ENCODE measurements around the gene MVD. TPM values are rescaled to one million over a fixed set of nuclear protein-coding genes. Genes with fewer than 3 reads are reported as not detected.

Gene MVD
- total and polyA plus RNA-seq, 2 of the 13 experiments (the other 11 are each of a cell fraction or from before 2014, with no cell fraction given), result 28.1 to 187 TPM

- TF ChIP-seq ZNF740 (CRISPR knock-in tag; IDR thresholded peaks at IDR 0.05) (no peak), HMGXB4 (CRISPR knock-in tag; IDR thresholded peaks at IDR 0.05; ENCODE audit: borderline replicate concordance in 1 of 2, low read depth in 1 of 2) (peak in 1 of 2 experiments; percentile 43; a peak in 1 of 4 replicates), ZKSCAN8 (CRISPR knock-in tag; IDR thresholded peaks at IDR 0.05; ENCODE audit: borderline replicate concordance) (peak; percentile 56; the same call in 1 of the 2 replicates), TIGD3 (CRISPR knock-in tag; IDR thresholded peaks at IDR 0.05; ENCODE audit: borderline replicate concordance) (peak; percentile 93; the same call in 1 of the 2 replicates), PHF5A (CRISPR knock-in tag; IDR thresholded peaks at IDR 0.05; ENCODE audit: low read depth, unreplicated experiment) (peak; percentile 44), ZNF446 (CRISPR knock-in tag; IDR thresholded peaks at IDR 0.05) (no peak), SMAD9 (CRISPR knock-in tag; IDR thresholded peaks at IDR 0.05) (peak; percentile 39; the same call in 1 of the 2 replicates), ZNF652 (CRISPR knock-in tag; IDR thresholded peaks at IDR 0.05; ENCODE audit: borderline replicate concordance, low read depth) (no peak), ATF6 (CRISPR knock-in tag; conservative IDR thresholded peaks at IDR 0.05) (0 out of 2 replicates have a peak, but pooled peaks have one; percentile 37), GTF2F1 (IDR thresholded peaks at IDR 0.05; ENCODE audit: low read length) (no peak), ZNF432 (CRISPR knock-in tag; IDR thresholded peaks at IDR 0.05; ENCODE audit: borderline replicate concordance) (no peak), EED (CRISPR knock-in tag; IDR thresholded peaks at IDR 0.05) (no peak), ZNF543 (CRISPR knock-in tag; IDR thresholded peaks at IDR 0.05) (peak; percentile 77), HOXD1 (CRISPR knock-in tag; IDR thresholded peaks at IDR 0.05) (no peak; the same call in 1 of the 2 replicates), ZFY (CRISPR knock-in tag; IDR thresholded peaks at IDR 0.05) (peak; percentile 34; the same call in 1 of the 2 replicates), MXD3 (CRISPR knock-in tag; IDR thresholded peaks at IDR 0.05) (peak; percentile 92), ZMAT5 (CRISPR knock-in tag; IDR thresholded peaks at IDR 0.05; ENCODE audit: borderline replicate concordance, low read depth) (no peak), ZNF30 (CRISPR knock-in tag; IDR thresholded peaks at IDR 0.05) (0 out of 2 replicates have a peak, but pooled peaks have one; percentile 35), ATF7 (IDR thresholded peaks at IDR 0.05) (no peak), ATF7 (CRISPR knock-in tag; IDR thresholded peaks at IDR 0.05) (no peak), HMGA1 (CRISPR knock-in tag; conservative IDR thresholded peaks at IDR 0.05) (no peak), ZSCAN25 (CRISPR knock-in tag; IDR thresholded peaks at IDR 0.05) (no peak), NR2F1 (CRISPR knock-in tag; IDR thresholded peaks at IDR 0.05) (peak; percentile 15 to 25; a peak in 3 of 4 replicates)
Observed at GRCh38 chr16:88700636-88701482, 38.0 kb upstream of the MVD start (continued).

Measured in HepG2 (cell line).